HepG2 (cell line): ENCODE measurements around the gene COG1. TPM values are rescaled to one million over a fixed set of nuclear protein-coding genes. Genes with fewer than 3 reads are reported as not detected.

ENCODE experiments used
- ARHGAP35 ChIP-seq: sonication (generic); formaldehyde crosslinking; IDR thresholded peaks from 2 replicates; pipeline ENCODE4 v1.9.0; 2022; ENCODE audit warnings: mild to moderate bottlenecking, inconsistent platforms, moderate library complexity, missing genetic modification reagents, borderline replicate concordance
- HOXA9 ChIP-seq: sonication (generic); formaldehyde crosslinking; IDR thresholded peaks from 2 replicates; pipeline ENCODE4 v1.8.1; 2022; ENCODE audit warnings: missing genetic modification reagents, mild to moderate bottlenecking, moderate library complexity, borderline replicate concordance
- MXD4 ChIP-seq: IDR thresholded peaks from 2 replicates; pipeline ENCODE4 v1.6.1; 2016; ENCODE audit warnings: mild to moderate bottlenecking, missing biosample characterization, missing genetic modification reagents
- TP53 ChIP-seq: sonication (generic); formaldehyde crosslinking; conservative IDR thresholded peaks from 2 replicates; pipeline ENCODE4 v1.4.0; 2020; ENCODE audit warnings: missing genetic modification reagents
- ZFP62 ChIP-seq: sonication (generic); formaldehyde crosslinking; IDR thresholded peaks from 2 replicates; pipeline ENCODE4 v1.4.0; 2020; ENCODE audit warnings: missing genetic modification reagents
- ZNF224 ChIP-seq: sonication (generic); formaldehyde crosslinking; IDR thresholded peaks from 2 replicates; pipeline ENCODE4 v1.5.0; 2020; ENCODE audit warnings: mild to moderate bottlenecking, missing genetic modification reagents
- ZNF253 ChIP-seq: sonication (generic); formaldehyde crosslinking; IDR thresholded peaks from 2 replicates; pipeline ENCODE4 v1.8.0; 2022; ENCODE audit warnings: mild to moderate bottlenecking, missing genetic modification reagents, borderline replicate concordance
- ZNF737 ChIP-seq: sonication (generic); formaldehyde crosslinking; IDR thresholded peaks from 2 replicates; pipeline ENCODE4 v1.5.0; 2020; ENCODE audit warnings: missing genetic modification reagents, mild to moderate bottlenecking, borderline replicate concordance
- ZNF772 ChIP-seq: sonication (generic); formaldehyde crosslinking; IDR thresholded peaks from 2 replicates; pipeline ENCODE4 v1.5.0; 2020; ENCODE audit warnings: mild to moderate bottlenecking, missing genetic modification reagents
- polyA plus RNA-seq, 8 experiments: library from polyadenylated mRNA; depleted of rRNA in 3 of 8; stranded (reverse) in 7 of 8; unstranded in 1 of 8; fragments of >200 nt; fragmentation: Illumina TruSeq in 4 of 8; extraction: Trizol in 4 of 8; gene quantifications; 2 replicates each; pipeline versions ENCODE4 v1.2.1 to v1.2.3, GENCODE V29; 2011 to 2016; ENCODE audit warnings: low read depth in 4 of 8, missing spikeins in 1 of 8, mixed read lengths in 1 of 8; ENCODE audit not compliant: insufficient read depth in 1 of 8
- total RNA-seq, 5 experiments: library from RNA; depleted of rRNA; stranded (reverse); fragments of >200 nt; fragmentation: Illumina TruSeq; extraction: Trizol; gene quantifications; 2 replicates each; pipeline ENCODE4 v1.2.3, GENCODE V29; 2016; ENCODE audit warnings: low read depth in 1 of 5
- TF ChIP-seq, protein P1 (sequence below): sonication (generic); formaldehyde crosslinking; IDR thresholded peaks from 2 replicates; pipeline ENCODE4 v1.9.0; 2021; ENCODE audit warnings: missing genetic modification reagents, borderline replicate concordance
- TF ChIP-seq, protein P2 (sequence below): sonication (generic); formaldehyde crosslinking; IDR thresholded peaks from 2 replicates; pipeline ENCODE4 v1.4.0; 2020; ENCODE audit warnings: mild to moderate bottlenecking, missing genetic modification reagents
- TF ChIP-seq, protein P3 (sequence below): sonication (generic); formaldehyde crosslinking; IDR thresholded peaks from 2 replicates; pipeline ENCODE4 v1.8.0; 2022; ENCODE audit warnings: mild to moderate bottlenecking, missing genetic modification reagents, moderate library complexity
- TF ChIP-seq, protein P4 (sequence below): sonication (generic); formaldehyde crosslinking; IDR thresholded peaks from 2 replicates; pipeline ENCODE4 v1.5.1; 2020; ENCODE audit warnings: missing genetic modification reagents, mild to moderate bottlenecking, borderline replicate concordance

COG1 gene
- total and polyA plus RNA-seq, 2 of the 13 experiments (the other 11 are each of a cell fraction or from before 2014, with no cell fraction given): 36.6 to 39.7 TPM

DNA sequence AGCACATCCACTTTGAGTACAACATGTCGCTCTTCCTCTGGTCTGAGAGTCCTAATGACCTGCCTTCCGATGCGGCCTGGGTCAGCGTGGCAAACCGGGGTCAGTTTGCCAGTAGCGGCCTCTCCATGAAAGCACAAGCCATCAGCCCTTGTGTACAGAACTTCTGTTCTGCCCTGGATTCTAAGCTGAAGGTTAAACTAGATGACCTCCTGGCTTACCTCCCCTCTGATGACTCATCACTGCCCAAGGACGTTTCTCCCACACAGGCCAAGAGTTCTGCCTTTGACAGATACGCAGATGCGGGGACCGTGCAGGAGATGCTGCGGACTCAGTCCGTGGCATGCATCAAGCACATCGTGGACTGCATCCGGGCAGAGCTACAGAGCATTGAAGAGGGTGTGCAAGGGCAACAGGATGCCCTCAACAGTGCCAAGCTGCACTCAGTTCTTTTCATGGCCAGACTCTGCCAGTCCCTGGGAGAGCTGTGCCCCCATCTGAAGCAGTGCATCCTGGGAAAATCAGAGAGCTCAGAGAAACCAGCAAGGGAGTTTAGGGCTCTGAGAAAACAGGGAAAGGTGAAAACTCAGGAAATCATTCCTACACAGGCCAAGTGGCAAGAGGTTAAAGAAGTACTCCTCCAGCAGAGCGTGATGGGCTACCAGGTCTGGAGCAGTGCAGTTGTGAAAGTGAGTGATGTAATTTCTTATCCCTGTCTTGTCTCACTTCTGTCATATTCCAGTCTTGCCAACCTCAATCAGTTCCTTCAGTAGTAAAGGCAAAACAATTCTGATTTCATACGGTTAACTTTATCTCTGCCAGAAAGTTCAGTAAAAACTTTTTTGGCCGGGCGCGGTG is 8.6 kb downstream of the COG1 start (continued):
- TF ChIP-seq, protein P1, sequence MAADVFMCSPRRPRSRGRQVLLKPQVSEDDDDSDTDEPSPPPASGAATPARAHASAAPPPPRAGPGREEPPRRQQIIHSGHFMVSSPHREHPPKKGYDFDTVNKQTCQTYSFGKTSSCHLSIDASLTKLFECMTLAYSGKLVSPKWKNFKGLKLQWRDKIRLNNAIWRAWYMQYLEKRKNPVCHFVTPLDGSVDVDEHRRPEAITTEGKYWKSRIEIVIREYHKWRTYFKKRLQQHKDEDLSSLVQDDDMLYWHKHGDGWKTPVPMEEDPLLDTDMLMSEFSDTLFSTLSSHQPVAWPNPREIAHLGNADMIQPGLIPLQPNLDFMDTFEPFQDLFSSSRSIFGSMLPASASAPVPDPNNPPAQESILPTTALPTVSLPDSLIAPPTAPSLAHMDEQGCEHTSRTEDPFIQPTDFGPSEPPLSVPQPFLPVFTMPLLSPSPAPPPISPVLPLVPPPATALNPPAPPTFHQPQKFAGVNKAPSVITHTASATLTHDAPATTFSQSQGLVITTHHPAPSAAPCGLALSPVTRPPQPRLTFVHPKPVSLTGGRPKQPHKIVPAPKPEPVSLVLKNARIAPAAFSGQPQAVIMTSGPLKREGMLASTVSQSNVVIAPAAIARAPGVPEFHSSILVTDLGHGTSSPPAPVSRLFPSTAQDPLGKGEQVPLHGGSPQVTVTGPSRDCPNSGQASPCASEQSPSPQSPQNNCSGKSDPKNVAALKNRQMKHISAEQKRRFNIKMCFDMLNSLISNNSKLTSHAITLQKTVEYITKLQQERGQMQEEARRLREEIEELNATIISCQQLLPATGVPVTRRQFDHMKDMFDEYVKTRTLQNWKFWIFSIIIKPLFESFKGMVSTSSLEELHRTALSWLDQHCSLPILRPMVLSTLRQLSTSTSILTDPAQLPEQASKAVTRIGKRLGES (CRISPR knock-in tag): no peak
- TF ChIP-seq MXD4 (CRISPR knock-in tag) (no peak), ARHGAP35 (CRISPR knock-in tag) (peak; percentile 52; the same call in 1 of the 2 replicates), ZFP62 (CRISPR knock-in tag) (no peak), HOXA9 (CRISPR knock-in tag) (no peak), ZNF772 (peak; percentile 92; the same call in 1 of the 2 replicates), ZNF737 (CRISPR knock-in tag) (no peak), ZNF224 (CRISPR knock-in tag) (0 out of 2 replicates have a peak, but pooled peaks have one; percentile 65), ZNF253 (CRISPR knock-in tag) (no peak), TP53 (CRISPR knock-in tag) (no peak)
- TF ChIP-seq, protein P2, sequence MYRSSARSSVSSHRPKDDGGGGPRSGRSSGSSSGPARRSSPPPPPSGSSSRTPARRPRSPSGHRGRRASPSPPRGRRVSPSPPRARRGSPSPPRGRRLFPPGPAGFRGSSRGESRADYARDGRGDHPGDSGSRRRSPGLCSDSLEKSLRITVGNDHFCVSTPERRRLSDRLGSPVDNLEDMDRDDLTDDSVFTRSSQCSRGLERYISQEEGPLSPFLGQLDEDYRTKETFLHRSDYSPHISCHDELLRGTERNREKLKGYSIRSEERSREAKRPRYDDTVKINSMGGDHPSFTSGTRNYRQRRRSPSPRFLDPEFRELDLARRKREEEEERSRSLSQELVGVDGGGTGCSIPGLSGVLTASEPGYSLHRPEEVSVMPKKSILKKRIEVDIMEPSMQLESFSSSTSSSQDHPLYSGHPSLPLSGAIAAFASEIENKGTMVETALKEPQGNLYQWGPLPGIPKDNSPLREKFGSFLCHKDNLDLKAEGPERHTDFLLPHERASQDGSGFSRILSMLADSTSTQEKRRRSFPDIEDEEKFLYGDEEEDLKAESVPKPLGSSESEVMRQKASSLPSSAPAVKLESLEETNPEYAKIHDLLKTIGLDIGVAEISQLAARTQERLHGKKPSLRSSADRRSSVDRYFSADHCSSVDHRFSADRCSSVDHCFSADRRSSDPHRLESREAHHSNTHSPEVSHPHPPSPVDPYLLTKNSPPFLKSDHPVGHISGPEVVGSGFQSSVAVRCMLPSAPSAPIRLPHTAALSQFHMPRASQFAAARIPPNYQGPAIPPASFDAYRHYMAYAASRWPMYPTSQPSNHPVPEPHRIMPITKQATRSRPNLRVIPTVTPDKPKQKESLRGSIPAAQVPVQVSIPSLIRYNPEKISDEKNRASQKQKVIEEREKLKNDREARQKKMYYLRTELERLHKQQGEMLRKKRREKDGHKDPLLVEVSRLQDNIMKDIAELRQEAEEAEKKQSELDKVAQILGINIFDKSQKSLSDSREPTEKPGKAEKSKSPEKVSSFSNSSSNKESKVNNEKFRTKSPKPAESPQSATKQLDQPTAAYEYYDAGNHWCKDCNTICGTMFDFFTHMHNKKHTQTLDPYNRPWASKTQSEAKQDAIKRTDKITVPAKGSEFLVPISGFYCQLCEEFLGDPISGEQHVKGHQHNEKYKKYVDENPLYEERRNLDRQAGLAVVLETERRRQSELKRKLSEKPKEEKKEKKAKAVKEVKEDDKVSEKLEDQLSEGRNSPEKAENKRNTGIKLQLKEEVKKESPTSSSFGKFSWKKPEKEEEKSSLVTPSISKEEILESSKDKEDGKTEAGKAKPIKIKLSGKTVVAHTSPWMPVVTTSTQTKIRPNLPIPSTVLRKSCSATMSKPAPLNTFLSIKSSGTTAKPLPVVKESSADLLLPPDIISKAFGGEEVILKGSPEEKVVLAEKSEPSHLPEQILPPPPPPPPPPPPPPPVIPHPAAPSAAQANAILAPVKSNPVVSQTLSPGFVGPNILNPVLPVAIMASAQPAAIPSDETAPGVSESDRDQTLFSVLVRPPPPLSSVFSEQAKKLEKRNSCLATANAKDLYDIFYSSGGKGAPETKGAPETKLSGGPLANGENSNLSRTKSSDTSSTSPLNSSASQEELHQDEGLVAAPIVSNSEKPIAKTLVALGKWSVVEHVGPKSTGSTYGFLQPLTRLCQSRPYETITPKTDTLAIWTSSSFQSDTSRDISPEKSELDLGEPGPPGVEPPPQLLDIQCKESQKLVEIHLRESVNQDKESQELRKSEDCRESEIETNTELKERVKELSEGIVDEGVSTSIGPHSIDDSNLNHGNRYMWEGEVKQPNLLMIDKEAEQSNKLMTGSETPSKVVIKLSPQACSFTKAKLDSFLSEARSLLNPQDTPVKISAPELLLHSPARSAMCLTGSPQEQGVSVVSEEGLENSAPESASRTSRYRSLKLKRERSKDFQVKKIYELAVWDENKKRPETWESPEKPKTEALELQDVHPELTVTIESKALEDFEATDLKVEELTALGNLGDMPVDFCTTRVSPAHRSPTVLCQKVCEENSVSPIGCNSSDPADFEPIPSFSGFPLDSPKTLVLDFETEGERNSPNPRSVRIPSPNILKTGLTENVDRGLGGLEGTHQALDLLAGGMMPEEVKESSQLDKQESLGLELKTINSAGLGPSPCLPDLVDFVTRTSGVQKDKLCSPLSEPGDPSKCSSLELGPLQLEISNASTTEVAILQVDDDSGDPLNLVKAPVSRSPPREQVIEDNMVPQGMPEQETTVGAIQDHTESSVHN (CRISPR knock-in tag): peak; percentile 37; the same call in 1 of the 2 replicates
- TF ChIP-seq, protein P3, sequence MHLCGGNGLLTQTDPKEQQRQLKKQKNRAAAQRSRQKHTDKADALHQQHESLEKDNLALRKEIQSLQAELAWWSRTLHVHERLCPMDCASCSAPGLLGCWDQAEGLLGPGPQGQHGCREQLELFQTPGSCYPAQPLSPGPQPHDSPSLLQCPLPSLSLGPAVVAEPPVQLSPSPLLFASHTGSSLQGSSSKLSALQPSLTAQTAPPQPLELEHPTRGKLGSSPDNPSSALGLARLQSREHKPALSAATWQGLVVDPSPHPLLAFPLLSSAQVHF (CRISPR knock-in tag): no peak
- TF ChIP-seq, protein P4, sequence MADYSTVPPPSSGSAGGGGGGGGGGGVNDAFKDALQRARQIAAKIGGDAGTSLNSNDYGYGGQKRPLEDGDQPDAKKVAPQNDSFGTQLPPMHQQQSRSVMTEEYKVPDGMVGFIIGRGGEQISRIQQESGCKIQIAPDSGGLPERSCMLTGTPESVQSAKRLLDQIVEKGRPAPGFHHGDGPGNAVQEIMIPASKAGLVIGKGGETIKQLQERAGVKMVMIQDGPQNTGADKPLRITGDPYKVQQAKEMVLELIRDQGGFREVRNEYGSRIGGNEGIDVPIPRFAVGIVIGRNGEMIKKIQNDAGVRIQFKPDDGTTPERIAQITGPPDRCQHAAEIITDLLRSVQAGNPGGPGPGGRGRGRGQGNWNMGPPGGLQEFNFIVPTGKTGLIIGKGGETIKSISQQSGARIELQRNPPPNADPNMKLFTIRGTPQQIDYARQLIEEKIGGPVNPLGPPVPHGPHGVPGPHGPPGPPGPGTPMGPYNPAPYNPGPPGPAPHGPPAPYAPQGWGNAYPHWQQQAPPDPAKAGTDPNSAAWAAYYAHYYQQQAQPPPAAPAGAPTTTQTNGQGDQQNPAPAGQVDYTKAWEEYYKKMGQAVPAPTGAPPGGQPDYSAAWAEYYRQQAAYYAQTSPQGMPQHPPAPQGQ (CRISPR knock-in tag): peak; percentile 45; the same call in 1 of the 2 replicates
